ENCODE measurements around the gene DCST2. TPM values are rescaled to one million over a fixed set of nuclear protein-coding genes. Genes with fewer than 3 reads are reported as not detected.

The DCST2 gene
- total and polyA plus RNA-seq, 2 donors (not counting 3 experiments of a cell fraction or from before 2014, with no cell fraction given): 0.29 to 0.51 TPM

DNA sequence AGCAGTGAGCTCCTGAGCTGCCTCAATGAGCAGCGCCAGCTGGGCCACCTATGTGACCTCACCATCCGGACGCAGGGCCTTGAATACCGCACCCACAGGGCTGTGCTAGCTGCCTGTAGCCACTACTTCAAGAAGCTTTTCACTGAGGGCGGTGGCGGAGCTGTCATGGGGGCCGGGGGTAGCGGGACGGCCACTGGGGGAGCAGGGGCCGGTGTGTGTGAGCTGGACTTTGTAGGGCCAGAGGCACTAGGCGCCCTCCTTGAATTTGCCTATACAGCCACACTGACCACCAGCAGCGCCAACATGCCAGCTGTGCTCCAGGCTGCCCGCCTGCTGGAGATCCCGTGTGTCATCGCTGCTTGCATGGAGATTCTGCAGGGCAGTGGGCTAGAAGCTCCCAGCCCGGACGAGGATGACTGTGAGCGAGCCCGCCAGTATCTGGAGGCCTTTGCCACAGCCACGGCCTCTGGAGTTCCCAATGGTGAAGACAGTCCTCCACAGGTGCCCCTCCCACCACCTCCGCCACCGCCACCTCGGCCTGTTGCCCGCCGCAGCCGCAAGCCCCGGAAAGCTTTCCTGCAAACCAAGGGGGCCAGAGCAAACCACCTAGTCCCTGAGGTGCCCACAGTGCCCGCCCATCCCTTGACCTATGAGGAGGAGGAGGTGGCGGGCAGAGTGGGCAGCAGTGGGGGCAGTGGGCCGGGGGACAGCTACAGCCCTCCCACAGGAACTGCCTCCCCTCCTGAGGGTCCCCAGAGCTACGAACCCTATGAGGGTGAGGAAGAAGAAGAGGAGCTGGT is 18.7 kb downstream of the DCST2 start:
- dilution Hi-C loops (cut with MboI; ENCODE audit: extremely low pct_ligation_motif_present, low sequenced_read_pairs) (no loop called here), intact Hi-C loops (cut with micrococcal nuclease) (loop anchor here (5.0 kb wide), 1 partner anchor 458 kb away; the partner anchor contains the start of gene UBE2Q1)
- Histone ChIP-seq H3K9me1 (replicated peaks; ENCODE audit: control insufficient read depth, extremely low read depth, insufficient read depth, low read length) (no peaks in the 10 kb centered on the region), H4K20me1 (replicated peaks; ENCODE audit: control insufficient read depth, extremely low read depth, insufficient read depth, low read length) (no peaks in the 10 kb centered on the region), H3K4me2 (ENCODE audit: insufficient read depth, low read length) (no peak overlapping the region), H3K9ac (replicated peaks; ENCODE audit: extremely low read depth, insufficient read depth, low read length) (no peak overlapping the region), H3K4me1 (ENCODE audit: control insufficient read depth, extremely low read depth, insufficient read depth, low read length) (peaks cover 9% of the 10 kb centered on the region), H2AFZ (ENCODE audit: low read depth, low read length) (no peak overlapping the region), H3K9me3 (replicated peaks; ENCODE audit: control insufficient read depth, insufficient read depth, low read length) (no peaks in the 10 kb centered on the region), H3K27me3 (ENCODE audit: control insufficient read depth in 2 of 2, insufficient read depth in 2 of 2, low read length in 2 of 2) (no peaks in the 10 kb centered on the region), H3K79me2 (ENCODE audit: control insufficient read depth, insufficient read depth, low read length) (no peaks in the 10 kb centered on the region), H3K36me3 (ENCODE audit: control insufficient read depth in 2 of 2, extremely low read depth in 1 of 2, insufficient read depth in 2 of 2, low read length in 2 of 2) (peaks cover 0 to 19% of the 10 kb centered on the region in 2 experiments), H3K27ac (ENCODE audit: insufficient read depth, low read depth, low read length) (no peak overlapping the region), H3K4me3 (replicated peaks in 1 of 3; ENCODE audit: insufficient read depth in 1 of 3, low read depth in 1 of 3, low read length in 3 of 3) (no peak overlapping the region)
- no peak for TF ChIP-seq MYC (IDR thresholded peaks at IDR 0.05; ENCODE audit: low read depth, low read length)
- TF ChIP-seq CTCF (IDR thresholded peaks at IDR 0.05; ENCODE audit: extremely low read depth in 1 of 2, insufficient read depth in 1 of 2, low read depth in 1 of 2, low read length in 2 of 2): no peak
- ChIA-PET POLR2A (no interaction called here), CTCF (interaction anchor here (0.6 to 6.4 kb wide), 10 partner anchors 9 to 71 kb away, joined by 3 to 87 read pairs (median 3); partner anchors contain the start of genes ADAM15, LENEP, PYGO2 and ZBTB7B)
- DNase-seq (ENCODE audit: low read depth, low spot score) (no peak), FAIRE-seq (no peak)
- BruUV-seq (replicated peaks): no TSS peak

- no peaks in the 10 kb centered on the region for H3K9me1 ChIP-seq (replicated peaks; ENCODE audit: control insufficient read depth, extremely low read depth, insufficient read depth, low read length)
- H3K4me2 ChIP-seq (ENCODE audit: insufficient read depth, low read length): no peak overlapping the region
- FAIRE-seq: no peak
- no peak overlapping the region for H3K4me3 ChIP-seq (replicated peaks in 1 of 3; ENCODE audit: insufficient read depth in 1 of 3, low read depth in 1 of 3, low read length in 3 of 3)
- TF ChIP-seq JUN (IDR thresholded peaks at IDR 0.05; ENCODE audit: borderline replicate concordance, insufficient read depth, insufficient read length, low read depth) (no peak), EZH2 (IDR thresholded peaks at IDR 0.05; ENCODE audit: borderline replicate concordance, low read depth, low read length, severe bottlenecking) (no peak), CTCF (IDR thresholded peaks at IDR 0.05; ENCODE audit: extremely low read depth in 1 of 2, insufficient read depth in 1 of 2, low read depth in 1 of 2, low read length in 2 of 2) (no peak), MYC (IDR thresholded peaks at IDR 0.05; ENCODE audit: low read depth, low read length) (no peak), POLR2A (IDR thresholded peaks at IDR 0.05; ENCODE audit: low read depth, low read length) (no peak), FOS (IDR thresholded peaks at IDR 0.05; ENCODE audit: borderline replicate concordance, insufficient read depth, low read length) (no peak), GATA2 (IDR thresholded peaks at IDR 0.05; ENCODE audit: insufficient read depth, insufficient read length, low read depth, low read length) (no peak), POLR2AphosphoS5 (IDR thresholded peaks at IDR 0.05; ENCODE audit: insufficient read depth, low read depth, low read length) (no peak)
- TF ChIP-seq, protein P1, sequence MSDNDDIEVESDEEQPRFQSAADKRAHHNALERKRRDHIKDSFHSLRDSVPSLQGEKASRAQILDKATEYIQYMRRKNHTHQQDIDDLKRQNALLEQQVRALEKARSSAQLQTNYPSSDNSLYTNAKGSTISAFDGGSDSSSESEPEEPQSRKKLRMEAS (IDR thresholded peaks at IDR 0.05; ENCODE audit: insufficient read depth, insufficient read length): no peak
- H3K36me3 ChIP-seq (ENCODE audit: control insufficient read depth in 2 of 2, extremely low read depth in 1 of 2, insufficient read depth in 2 of 2, low read length in 2 of 2): peaks cover 0 to 19% of the 10 kb centered on the region in 2 experiments
- BruUV-seq (replicated peaks): no TSS peak
- H3K9ac ChIP-seq (replicated peaks; ENCODE audit: extremely low read depth, insufficient read depth, low read length): no peak overlapping the region
- no peak for DNase-seq (ENCODE audit: low read depth, low spot score)
- H3K27ac ChIP-seq (ENCODE audit: insufficient read depth, low read depth, low read length): no peak overlapping the region
- intact Hi-C loops (cut with micrococcal nuclease) (no loop called here), dilution Hi-C loops (cut with MboI; ENCODE audit: extremely low pct_ligation_motif_present, low sequenced_read_pairs) (no loop called here)
- H3K9me3 ChIP-seq (replicated peaks; ENCODE audit: control insufficient read depth, insufficient read depth, low read length): no peaks in the 10 kb centered on the region
- H3K4me1 ChIP-seq (ENCODE audit: control insufficient read depth, extremely low read depth, insufficient read depth, low read length): peaks cover 9% of the 10 kb centered on the region
- no peaks in the 10 kb centered on the region for H4K20me1 ChIP-seq (replicated peaks; ENCODE audit: control insufficient read depth, extremely low read depth, insufficient read depth, low read length)
- H2AFZ ChIP-seq (ENCODE audit: low read depth, low read length): no peak overlapping the region
- no peaks in the 10 kb centered on the region for H3K27me3 ChIP-seq (ENCODE audit: control insufficient read depth in 2 of 2, insufficient read depth in 2 of 2, low read length in 2 of 2)
- H3K79me2 ChIP-seq (ENCODE audit: control insufficient read depth, insufficient read depth, low read length): no peaks in the 10 kb centered on the region
- CTCF ChIA-PET: interaction anchor here (1.2 to 6.4 kb wide), 3 partner anchors 12 to 31 kb away, joined by 3 to 87 read pairs (median 4); partner anchors contain the start of gene ZBTB7B
- POLR2A ChIA-PET: no interaction called here
Observed at GRCh38 chr1:155013632-155014031, 19.9 kb downstream of the DCST2 start.

Data from endothelial cell of umbilical vein (primary cell).